GM23338 (cell line): ENCODE results near the gene SLX4IP. TPM values are rescaled to one million over a fixed set of nuclear protein-coding genes. Genes with fewer than 3 reads are reported as not detected.

Experiments used
- ATAC-seq: fragments of 200-7000 bp; cut with Tn5 transposase; 3 replicates; pipeline ENCODE4 v1.9.1; 2020
- DNase-seq: peaks from one replicate; pipeline ENCODE4 v3.0.0-alpha.2; 2015; ENCODE audit warnings: low spot score
- H2AFZ ChIP-seq: fragments of 200-600 bp; sonication (generic); 2 replicates; pipeline ENCODE4 v1.8.0; 2016; ENCODE audit warnings: antibody characterized with exemption, mild to moderate bottlenecking, moderate library complexity
- H3F3A ChIP-seq: fragments of 200-600 bp; sonication (generic); replicated peaks from 2 replicates; pipeline ENCODE4 v1.8.0; 2017; ENCODE audit warnings: antibody characterized with exemption, mixed run types, low read depth
- H3K27ac ChIP-seq: fragments of 200-600 bp; sonication (generic); 2 replicates; pipeline ENCODE4 v1.6.1; 2016; ENCODE audit warnings: low read depth
- H3K27me3 ChIP-seq: fragments of 200-600 bp; sonication (generic); 2 replicates; pipeline ENCODE4 v1.8.0; 2016; ENCODE audit warnings: mild to moderate bottlenecking, mixed run types, moderate library complexity; ENCODE audit not compliant: insufficient read depth
- H3K36me3 ChIP-seq: fragments of 200-600 bp; sonication (generic); 2 replicates; pipeline ENCODE4 v1.8.0; 2016; ENCODE audit warnings: mild to moderate bottlenecking; ENCODE audit not compliant: insufficient read depth
- H3K4me1 ChIP-seq: fragments of 200-600 bp; sonication (generic); 2 replicates; pipeline ENCODE4 v1.8.0; 2016; ENCODE audit warnings: mild to moderate bottlenecking, moderate library complexity; ENCODE audit not compliant: insufficient read depth
- H3K4me2 ChIP-seq: fragments of 200-600 bp; sonication (generic); 2 replicates; pipeline ENCODE4 v1.7.1; 2017; ENCODE audit warnings: mixed run types
- H3K4me3 ChIP-seq: fragments of 200-600 bp; sonication (generic); 2 replicates; pipeline ENCODE4 v1.6.1; 2016; ENCODE audit warnings: mixed run types
- H3K79me2 ChIP-seq: fragments of 200-600 bp; sonication (generic); replicated peaks from 2 replicates; pipeline ENCODE4 v1.8.0; 2017; ENCODE audit warnings: mild to moderate bottlenecking; ENCODE audit not compliant: insufficient read depth
- H3K9me2 ChIP-seq: fragments of 200-600 bp; sonication (generic); 2 replicates; pipeline ENCODE4 v1.8.0; 2017; ENCODE audit not compliant: insufficient read depth
- H4K20me1 ChIP-seq: fragments of 200-600 bp; sonication (generic); replicated peaks from 2 replicates; pipeline ENCODE4 v1.8.0; 2017; ENCODE audit warnings: mild to moderate bottlenecking; ENCODE audit not compliant: insufficient read depth
- H3K27ac Mint-ChIP-seq: 2 replicates; pipeline ENCODE4 v1.8.0; 2020; ENCODE audit warnings: inconsistent platforms, mild to moderate bottlenecking, moderate library complexity, mixed read lengths
- H3K27me3 Mint-ChIP-seq: 3 replicates; pipeline ENCODE4 v1.8.0; 2022; ENCODE audit warnings: low read depth, mild to moderate bottlenecking, moderate library complexity, mixed read lengths, inconsistent platforms; ENCODE audit not compliant: insufficient read depth, poor library complexity
- H3K36me3 Mint-ChIP-seq: 3 replicates; pipeline ENCODE4 v1.8.0; 2021; ENCODE audit warnings: low read depth, mild to moderate bottlenecking, inconsistent platforms, moderate library complexity, mixed read lengths
- H3K4me1 Mint-ChIP-seq: 3 replicates; pipeline ENCODE4 v1.8.0; 2020; ENCODE audit warnings: mild to moderate bottlenecking, inconsistent platforms, mixed read lengths
- H3K4me3 Mint-ChIP-seq: 3 replicates; pipeline ENCODE4 v1.8.0; 2021; ENCODE audit warnings: moderate library complexity, mild to moderate bottlenecking, inconsistent platforms, mixed read lengths
- H3K9me3 Mint-ChIP-seq: 3 replicates; pipeline ENCODE4 v1.8.0; 2020; ENCODE audit warnings: moderate library complexity, mild to moderate bottlenecking, inconsistent platforms, mixed read lengths
- EZH2 ChIP-seq: fragments of 200-600 bp; sonication (generic); IDR thresholded peaks from one replicate; pipeline ENCODE4 v1.8.0; 2017; ENCODE audit warnings: antibody characterized with exemption, mild to moderate bottlenecking, low read depth; ENCODE audit not compliant: unreplicated experiment
- EZH2phosphoT487 ChIP-seq: fragments of 200-600 bp; sonication (generic); IDR thresholded peaks from one replicate; pipeline ENCODE4 v1.8.1; 2018; ENCODE audit warnings: antibody characterized with exemption; ENCODE audit not compliant: unreplicated experiment
- JUNB ChIP-seq: IDR thresholded peaks from one replicate; pipeline ENCODE4 v1.6.1; 2016; ENCODE audit warnings: antibody characterized with exemption; ENCODE audit not compliant: unreplicated experiment
- NANOG ChIP-seq: IDR thresholded peaks from 2 replicates; pipeline ENCODE4 v1.6.1; 2016; ENCODE audit warnings: antibody characterized with exemption, borderline replicate concordance
- POLR2AphosphoS5 ChIP-seq: IDR thresholded peaks from 2 replicates; pipeline ENCODE4 v1.6.1; 2016; ENCODE audit warnings: antibody characterized with exemption, low read depth
- REST ChIP-seq: IDR thresholded peaks from one replicate; pipeline ENCODE4 v1.6.1; 2018; ENCODE audit warnings: antibody characterized with exemption; ENCODE audit not compliant: unreplicated experiment
- STAT1 ChIP-seq: IDR thresholded peaks from one replicate; pipeline ENCODE4 v1.6.1; 2016; ENCODE audit warnings: antibody characterized with exemption; ENCODE audit not compliant: unreplicated experiment
- ZNF462 ChIP-seq: fragments of 250-450 bp; sonication (Bioruptor Pico); IDR thresholded peaks from 2 replicates; pipeline ENCODE4 v1.5.0; 2020; ENCODE audit warnings: mild to moderate bottlenecking, moderate library complexity
- polyA plus RNA-seq: library from polyadenylated mRNA; unstranded; fragments of >200 nt; fragmentation: Nextera tagmentation; extraction: Ambion mirVana; gene quantifications from 2 replicates; pipeline ENCODE4 v1.2.1, GENCODE V29; 2016
- total RNA-seq: library from RNA; depleted of rRNA; stranded (reverse); fragments of >200 nt; shearing (Covaris generic); gene quantifications from 2 replicates; pipeline ENCODE4 v1.2.3, GENCODE V29; 2014
- TF ChIP-seq, protein P1 (sequence below), 2 experiments: fragments of 200-600 bp in 1 of 2; sonication (generic) in 1 of 2; conservative IDR thresholded peaks; 2 replicates each; pipeline versions ENCODE4 v1.5.1 to v1.6.1; 2016 to 2017; ENCODE audit warnings: antibody characterized with exemption in 2 of 2, low read depth in 2 of 2, mild to moderate bottlenecking in 2 of 2, moderate library complexity in 1 of 2

SLX4IP gene
- total and polyA plus RNA-seq, 2 experiments from 2014 or later, result 9.1 to 9.8 TPM

DNA sequence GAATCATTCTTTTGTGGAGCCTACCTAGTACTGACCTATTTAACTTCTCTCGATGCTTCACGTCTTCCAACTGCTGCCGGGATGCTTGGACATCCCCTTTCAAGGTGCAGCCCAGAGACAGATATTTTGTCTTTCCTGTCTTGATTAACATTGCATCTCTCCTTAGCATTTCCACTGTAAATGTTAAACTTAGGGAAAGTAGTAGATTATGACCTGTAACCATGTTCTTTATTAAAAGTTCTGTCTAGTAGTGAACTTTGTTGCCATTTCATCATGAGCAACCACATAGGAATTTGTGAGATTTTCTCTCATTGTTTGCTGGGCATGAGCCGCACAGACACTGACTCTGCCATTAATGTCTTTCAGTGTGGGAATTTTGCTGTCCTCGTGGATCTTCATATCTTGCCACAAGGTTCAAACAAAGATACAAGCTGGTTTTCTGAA is 120.8 kb downstream of the SLX4IP start (continued):
- TF ChIP-seq REST, result no peak
- no peak for TF ChIP-seq POLR2AphosphoS5
- no peak for TF ChIP-seq EZH2phosphoT487
- no peak for TF ChIP-seq STAT1
- no peak for TF ChIP-seq ZNF462 (CRISPR knock-in tag)

- Histone ChIP-seq H3K4me1 (peaks cover 46% of the 10 kb centered on the region), H3K4me2 (no peak overlapping the region)
- TF ChIP-seq STAT1 (no peak), EZH2 (no peak), NANOG (no peak), POLR2AphosphoS5 (no peak), JUNB (no peak)
- TF ChIP-seq, protein P1, sequence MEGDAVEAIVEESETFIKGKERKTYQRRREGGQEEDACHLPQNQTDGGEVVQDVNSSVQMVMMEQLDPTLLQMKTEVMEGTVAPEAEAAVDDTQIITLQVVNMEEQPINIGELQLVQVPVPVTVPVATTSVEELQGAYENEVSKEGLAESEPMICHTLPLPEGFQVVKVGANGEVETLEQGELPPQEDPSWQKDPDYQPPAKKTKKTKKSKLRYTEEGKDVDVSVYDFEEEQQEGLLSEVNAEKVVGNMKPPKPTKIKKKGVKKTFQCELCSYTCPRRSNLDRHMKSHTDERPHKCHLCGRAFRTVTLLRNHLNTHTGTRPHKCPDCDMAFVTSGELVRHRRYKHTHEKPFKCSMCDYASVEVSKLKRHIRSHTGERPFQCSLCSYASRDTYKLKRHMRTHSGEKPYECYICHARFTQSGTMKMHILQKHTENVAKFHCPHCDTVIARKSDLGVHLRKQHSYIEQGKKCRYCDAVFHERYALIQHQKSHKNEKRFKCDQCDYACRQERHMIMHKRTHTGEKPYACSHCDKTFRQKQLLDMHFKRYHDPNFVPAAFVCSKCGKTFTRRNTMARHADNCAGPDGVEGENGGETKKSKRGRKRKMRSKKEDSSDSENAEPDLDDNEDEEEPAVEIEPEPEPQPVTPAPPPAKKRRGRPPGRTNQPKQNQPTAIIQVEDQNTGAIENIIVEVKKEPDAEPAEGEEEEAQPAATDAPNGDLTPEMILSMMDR (conservative IDR thresholded peaks at IDR 0.05; ENCODE audit: low read depth in 2 of 2), result no peak
Measured at GRCh38 chr20:10556519-10557083, 121.5 kb downstream of the SLX4IP start.

More at GRCh38 chr20:10556519-10557083, 121.5 kb downstream of the SLX4IP start:
- Histone ChIP-seq H3K27ac (no peak overlapping the region), H3F3A (no peaks in the 10 kb centered on the region), H3K27me3 (no peaks in the 10 kb centered on the region), H4K20me1 (no peaks in the 10 kb centered on the region), H3K79me2 (no peaks in the 10 kb centered on the region; the same call in 1 of the 2 replicates), H3K9me2 (no peaks in the 10 kb centered on the region; the same call in 1 of the 2 replicates), H3K4me3 (no peak overlapping the region), H2AFZ (no peak overlapping the region), H3K36me3 (no peaks in the 10 kb centered on the region)
- DNase-seq (no peak), ATAC-seq (no peak)
- Mint-ChIP-seq H3K9me3 (no peaks in the 10 kb centered on the region), H3K27ac (0 out of 2 replicates have a peak overlapping the region, but pooled peaks have one; percentile 69), H3K36me3 (peaks cover 3% of the 10 kb centered on the region), H3K4me1 (peaks cover 58% of the 10 kb centered on the region), H3K27me3 (peaks cover 2% of the 10 kb centered on the region), H3K4me3 (no peak overlapping the region; the same call in 2 of the 3 replicates)
